HG02798 (cell line): ENCODE results near the gene KLHDC8B.

ENCODE experiments used
- ATAC-seq: cut with Tn5 transposase; IDR thresholded peaks from one replicate; pipeline ENCODE4 v1.9.1; 2021; ENCODE audit warnings: mild to moderate bottlenecking; ENCODE audit not compliant: unreplicated experiment, poor library complexity

Gene KLHDC8B

GRCh38 chr3:49158103-49158709, 13.2 kb upstream of the KLHDC8B start:
- no peak for ATAC-seq

GRCh38 chr3:49158792-49159191, 12.6 kb upstream of the KLHDC8B start:
- no peak for ATAC-seq

GRCh38 chr3:49161197-49161596, 10.2 kb upstream of the KLHDC8B start:
- ATAC-seq, result no peak

GRCh38 chr3:49161808-49162530, 9.4 kb upstream of the KLHDC8B start:
- no peak for ATAC-seq

GRCh38 chr3:49162751-49163419, 8.5 kb upstream of the KLHDC8B start:
- no peak for ATAC-seq

- no peak for ATAC-seq
These were observed 7.8 kb upstream of the KLHDC8B start for GRCh38 chr3:49163609-49164008.

GRCh38 chr3:49164983-49165720, 6.2 kb upstream of the KLHDC8B start:
- ATAC-seq, result no peak

GRCh38 chr3:49165771-49166751, 5.3 kb upstream of the KLHDC8B start, which contains the start of gene CCDC71:
Gene CCDC71 (minus strand): TSS chr3:49166331. CDS start chr3:49164208, 2,123 bp downstream.
- peak; percentile 72 for ATAC-seq

GRCh38 chr3:49166752-49167556, 4.4 kb upstream of the KLHDC8B start:
- no peak for ATAC-seq

GRCh38 chr3:49170744-49171118, 667 bp upstream of the KLHDC8B start:
- no peak for ATAC-seq

- no peak for ATAC-seq
These were observed 540 bp downstream of the KLHDC8B start for GRCh38 chr3:49171775-49172500.

- no peak for ATAC-seq
These were observed 1.2 kb downstream of the KLHDC8B start for GRCh38 chr3:49172551-49173041.

- no peak for ATAC-seq
These were observed 1.9 kb downstream of the KLHDC8B start for GRCh38 chr3:49173116-49173791.

- no peak for ATAC-seq
These were observed 2.4 kb downstream of the KLHDC8B start for GRCh38 chr3:49173792-49174170.

GRCh38 chr3:49174397-49174985, 3.1 kb downstream of the KLHDC8B start:
- no peak for ATAC-seq

GRCh38 chr3:49175530-49175929, 4.1 kb downstream of the KLHDC8B start:
- ATAC-seq, result no peak

GRCh38 chr3:49177073-49177472, 5.7 kb downstream of the KLHDC8B start:
- ATAC-seq, result no peak
